Loucy (cell line): ENCODE data around the gene LYRM2.

Experiments
- H2AFZ ChIP-seq: fragments of 200-600 bp; sonication (generic); 2 replicates; pipeline ENCODE4 v1.6.0; 2016; ENCODE audit warnings: antibody characterized with exemption, mild to moderate bottlenecking, low read length, moderate library complexity
- H3F3A ChIP-seq: fragments of 200-600 bp; 2 replicates; pipeline ENCODE4 v1.6.0; 2016; ENCODE audit warnings: antibody characterized with exemption, low read depth, mild to moderate bottlenecking
- H3K27me3 ChIP-seq: fragments of 200-600 bp; sonication (generic); 2 replicates; pipeline ENCODE4 v1.6.1; 2014; ENCODE audit warnings: low read length, mild to moderate bottlenecking; ENCODE audit not compliant: insufficient read depth, poor library complexity, severe bottlenecking
- H3K36me3 ChIP-seq: fragments of 200-600 bp; sonication (generic); 2 replicates; pipeline ENCODE4 v1.6.1; 2016; ENCODE audit warnings: low read length; ENCODE audit not compliant: insufficient read depth
- H3K4me1 ChIP-seq: fragments of 200-600 bp; sonication (generic); 2 replicates; pipeline ENCODE4 v1.5.1; 2014; ENCODE audit warnings: low read length, mild to moderate bottlenecking; ENCODE audit not compliant: insufficient read depth, poor library complexity, severe bottlenecking
- H3K4me2 ChIP-seq: fragments of 200-600 bp; sonication (generic); 2 replicates; pipeline ENCODE4 v1.6.0; 2014; ENCODE audit warnings: antibody characterized with exemption, low read length, low read depth, mild to moderate bottlenecking; ENCODE audit not compliant: poor library complexity, severe bottlenecking
- H3K4me3 ChIP-seq: fragments of 200-600 bp; sonication (generic); 2 replicates; pipeline ENCODE4 v1.5.1; 2014; ENCODE audit warnings: low read length, mild to moderate bottlenecking, mixed read lengths; ENCODE audit not compliant: poor library complexity, severe bottlenecking
- H3K79me2 ChIP-seq: fragments of 200-600 bp; sonication (generic); 2 replicates; pipeline ENCODE4 v1.6.1; 2014; ENCODE audit warnings: low read length; ENCODE audit not compliant: insufficient read depth
- H3K9ac ChIP-seq: fragments of 200-600 bp; sonication (generic); 2 replicates; pipeline ENCODE4 v1.6.0; 2014; ENCODE audit warnings: mild to moderate bottlenecking, low read depth, low read length, moderate library complexity; ENCODE audit not compliant: poor library complexity, severe bottlenecking
- H3K9me2 ChIP-seq: fragments of 200-600 bp; sonication (generic); replicated peaks from 2 replicates; pipeline ENCODE4 v1.6.1; 2016; ENCODE audit warnings: low read depth, low read length, mixed read lengths
- H3K9me3 ChIP-seq: fragments of 200-600 bp; sonication (generic); 2 replicates; pipeline ENCODE4 v1.6.1; 2014; ENCODE audit warnings: mild to moderate bottlenecking, antibody characterized with exemption, low read length, low read depth; ENCODE audit not compliant: insufficient read depth
- H4K20me1 ChIP-seq: fragments of 200-600 bp; sonication (generic); 2 replicates; pipeline ENCODE4 v1.6.0; 2014; ENCODE audit warnings: antibody characterized with exemption, low read length, mild to moderate bottlenecking; ENCODE audit not compliant: insufficient read depth, poor library complexity, severe bottlenecking
- CTCF ChIP-seq: fragments of 200-600 bp; sonication (generic); conservative IDR thresholded peaks from 2 replicates; pipeline ENCODE4 v1.5.1; 2014; ENCODE audit warnings: mild to moderate bottlenecking, antibody characterized with exemption, low read length
- EZH2phosphoT487 ChIP-seq: fragments of 200-600 bp; IDR thresholded peaks from 2 replicates; pipeline ENCODE4 v1.6.1; 2018; ENCODE audit warnings: antibody characterized with exemption, mild to moderate bottlenecking, moderate library complexity, borderline replicate concordance

Gene LYRM2

GRCh38 chr6:89650579-89650978, 12.0 kb upstream of the LYRM2 start:
- H3K79me2 ChIP-seq = no peaks in the 10 kb centered on the region
- H4K20me1 ChIP-seq = no peaks in the 10 kb centered on the region
- no peaks in the 10 kb centered on the region for H3K9me3 ChIP-seq
- no peaks in the 10 kb centered on the region for H3F3A ChIP-seq
- no peak overlapping the region for H2AFZ ChIP-seq
- H3K4me3 ChIP-seq = no peak overlapping the region
- no peak for TF ChIP-seq EZH2phosphoT487
- TF ChIP-seq CTCF = no peak
- H3K4me1 ChIP-seq = no peaks in the 10 kb centered on the region
- H3K36me3 ChIP-seq = peaks cover 72% of the 10 kb centered on the region; the same call in 1 of the 2 replicates
- no peaks in the 10 kb centered on the region for H3K9me2 ChIP-seq
- no peak overlapping the region for H3K4me2 ChIP-seq
- no peaks in the 10 kb centered on the region for H3K27me3 ChIP-seq
- H3K9ac ChIP-seq = no peak overlapping the region

- H3K4me1 ChIP-seq = no peaks in the 10 kb centered on the region
- H3K27me3 ChIP-seq = no peaks in the 10 kb centered on the region
- H4K20me1 ChIP-seq = no peaks in the 10 kb centered on the region
- no peaks in the 10 kb centered on the region for H3K9me3 ChIP-seq
- no peaks in the 10 kb centered on the region for H3K79me2 ChIP-seq
- no peaks in the 10 kb centered on the region for H3K9me2 ChIP-seq
- peaks cover 74% of the 10 kb centered on the region; the same call in 1 of the 2 replicates for H3K36me3 ChIP-seq
- TF ChIP-seq EZH2phosphoT487 (no peak), CTCF (no peak)
- H3F3A ChIP-seq = no peaks in the 10 kb centered on the region
- no peak overlapping the region for H3K4me3 ChIP-seq
- no peak overlapping the region for H3K9ac ChIP-seq
- H2AFZ ChIP-seq = no peak overlapping the region
- H3K4me2 ChIP-seq = no peak overlapping the region
These were observed 11.1 kb upstream of the LYRM2 start for GRCh38 chr6:89649682-89650081.

- no peaks in the 10 kb centered on the region for H3K27me3 ChIP-seq
- H3K4me2 ChIP-seq = no peak overlapping the region
- no peaks in the 10 kb centered on the region for H3K9me3 ChIP-seq
- H3K79me2 ChIP-seq = no peaks in the 10 kb centered on the region
- H4K20me1 ChIP-seq = no peaks in the 10 kb centered on the region
- no peak for TF ChIP-seq CTCF
- TF ChIP-seq EZH2phosphoT487 = no peak
- H3K36me3 ChIP-seq = peaks cover 61% of the 10 kb centered on the region; the same call in 1 of the 2 replicates
- H3K4me1 ChIP-seq = no peaks in the 10 kb centered on the region
- H2AFZ ChIP-seq = no peak overlapping the region
- H3K9ac ChIP-seq = no peak overlapping the region
- no peaks in the 10 kb centered on the region for H3K9me2 ChIP-seq
- H3F3A ChIP-seq = no peaks in the 10 kb centered on the region
- no peak overlapping the region for H3K4me3 ChIP-seq
These were observed 6.3 kb upstream of the LYRM2 start for GRCh38 chr6:89644864-89645263.
